D721Med (cell line): ENCODE measurements around the gene KIAA0232.

Experiments
- DNase-seq: peaks from one replicate; pipeline ENCODE4 v3.0.0; 2011; ENCODE audit warnings: low spot score; ENCODE audit not compliant: insufficient read length
- FAIRE-seq: peaks from 2 replicates; lab custom pipeline; 2011; peaks lifted over from hg19 to GRCh38; lab: Jason Lieb, UNC
- CTCF ChIP-seq: IDR thresholded peaks from 2 replicates; pipeline ENCODE4 v1.5.1; 2012; ENCODE audit warnings: mild to moderate bottlenecking, control low read depth; ENCODE audit not compliant: insufficient read depth; ENCODE audit errors: missing control alignments

KIAA0232 gene

GRCh38 chr4:6876440-6876839 is 93.9 kb downstream of the KIAA0232 start:
- DNase-seq (no peak), FAIRE-seq (no peak)
- no peak for TF ChIP-seq CTCF

- no peak for TF ChIP-seq CTCF
- no peak for DNase-seq
- no peak for FAIRE-seq
Observed at GRCh38 chr4:6877067-6877466, 94.5 kb downstream of the KIAA0232 start.

GRCh38 chr4:6878451-6879059 is 96.0 kb downstream of the KIAA0232 start:
- TF ChIP-seq CTCF = no peak
- FAIRE-seq = no peak
- DNase-seq = no peak

- no peak for TF ChIP-seq CTCF
- no peak for FAIRE-seq
Observed at GRCh38 chr4:6880691-6881090, 98.2 kb downstream of the KIAA0232 start.

GRCh38 chr4:6881908-6882307 is 99.4 kb downstream of the KIAA0232 start:
- FAIRE-seq (no peak), DNase-seq (no peak)
- no peak for TF ChIP-seq CTCF

More at GRCh38 chr4:6880691-6881090, 98.2 kb downstream of the KIAA0232 start:
- no peak for DNase-seq

GRCh38 chr4:6884341-6884870 is 101.9 kb downstream of the KIAA0232 start:
- FAIRE-seq = no peak
- DNase-seq = no peak
- TF ChIP-seq CTCF = no peak

- FAIRE-seq (no peak), DNase-seq (no peak)
- TF ChIP-seq CTCF = peak; percentile 75
Observed at GRCh38 chr4:6885953-6886557, 103.5 kb downstream of the KIAA0232 start.
